Mucosa of rectum (tissue), 2 donors: ENCODE results near the gene ACTN3.

Source experiments
- H3K27ac ChIP-seq, 2 donors: one replicate each; pipeline ENCODE4 v1.7.0; 2013; ENCODE audit warnings: inconsistent platforms in 2 of 2, low read depth in 2 of 2, low read length in 2 of 2
- H3K27me3 ChIP-seq, 2 donors: one replicate each; pipeline ENCODE4 v1.7.0; 2013; ENCODE audit warnings: low read length in 2 of 2; ENCODE audit not compliant: control insufficient read depth in 2 of 2, insufficient read depth in 2 of 2
- H3K36me3 ChIP-seq, 2 donors: one replicate each; pipeline ENCODE4 v1.7.0; 2013; ENCODE audit warnings: low read length in 2 of 2; ENCODE audit not compliant: control insufficient read depth in 2 of 2, insufficient read depth in 2 of 2
- H3K4me1 ChIP-seq, 2 donors: one replicate each; pipeline ENCODE4 v1.7.0; 2013; ENCODE audit warnings: low read length in 2 of 2, mild to moderate bottlenecking in 1 of 2; ENCODE audit not compliant: control insufficient read depth in 2 of 2, insufficient read depth in 2 of 2
- H3K4me3 ChIP-seq, 2 donors: one replicate each; pipeline ENCODE4 v1.7.0; 2013; ENCODE audit warnings: low read length in 2 of 2
- H3K9ac ChIP-seq, 2 donors: one replicate each; pipeline ENCODE4 v1.7.0; 2013; ENCODE audit warnings: low read length in 2 of 2, low read depth in 1 of 2, mild to moderate bottlenecking in 1 of 2
- H3K9me3 ChIP-seq, 2 donors: one replicate each; pipeline ENCODE4 v1.7.0; 2013; ENCODE audit warnings: low read length in 2 of 2; ENCODE audit not compliant: control insufficient read depth in 2 of 2
- donor health status: healthy.
- donor health status: Normal muscosa, but diverticular disease.

ACTN3 gene

DNA sequence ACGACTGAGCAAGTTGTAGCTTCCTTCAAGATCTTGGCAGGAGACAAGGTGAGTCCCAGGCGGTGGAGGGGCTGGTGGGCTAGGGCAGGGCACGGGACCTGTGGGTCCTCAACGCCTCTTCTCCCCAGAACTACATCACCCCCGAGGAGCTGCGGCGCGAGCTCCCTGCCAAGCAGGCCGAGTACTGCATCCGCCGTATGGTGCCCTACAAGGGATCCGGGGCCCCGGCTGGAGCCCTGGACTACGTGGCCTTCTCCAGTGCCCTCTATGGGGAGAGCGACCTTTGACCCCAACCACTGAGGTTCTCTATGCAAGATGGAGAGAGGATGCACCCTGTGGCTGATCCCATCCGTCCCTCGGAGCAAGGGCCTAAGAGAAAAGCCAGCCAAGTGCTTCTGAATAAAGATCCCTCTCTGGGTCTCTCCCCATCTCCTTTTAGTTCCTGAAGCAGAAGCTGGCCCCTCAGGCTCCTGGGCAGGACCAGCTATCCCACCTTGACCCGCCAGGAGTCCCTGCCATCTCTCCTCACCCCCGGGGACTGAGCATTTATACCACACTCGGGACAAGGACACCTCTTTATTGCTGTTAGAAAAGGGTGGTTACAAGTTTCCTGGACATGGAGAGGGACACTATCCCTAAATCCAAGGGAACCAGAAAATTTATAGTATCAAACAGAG lies 16.3 kb downstream of the ACTN3 start:
- no peak overlapping the region for H3K9ac ChIP-seq
- no peak overlapping the region for H3K4me3 ChIP-seq
- peaks cover 0 to 6% of the 10 kb centered on the region in 2 donors for H3K4me1 ChIP-seq
- peaks cover under 1% of the 10 kb centered on the region in 2 donors for H3K27me3 ChIP-seq
- H3K9me3 ChIP-seq, result no peaks in the 10 kb centered on the region
- H3K27ac ChIP-seq, result no peak overlapping the region
- no peaks in the 10 kb centered on the region for H3K36me3 ChIP-seq

DNA sequence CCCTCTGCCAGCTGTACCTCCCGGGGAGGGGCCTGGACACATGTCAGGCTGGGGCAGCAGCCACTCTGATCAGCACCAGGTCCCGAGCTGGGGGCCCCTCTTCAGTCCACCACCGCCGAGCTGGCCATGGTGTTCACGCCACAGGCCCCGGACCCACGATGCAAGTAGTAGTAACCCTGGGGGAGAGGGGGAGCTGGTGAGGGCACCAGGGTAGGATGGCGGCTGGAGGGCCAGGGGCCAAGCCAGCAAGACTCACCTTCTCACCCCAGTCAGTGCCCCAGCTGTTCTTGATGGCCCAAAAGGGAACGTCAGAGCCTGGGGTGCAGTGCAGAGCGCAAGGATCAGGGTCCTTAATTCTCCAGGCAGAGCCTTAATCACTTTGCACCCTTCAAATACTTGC lies 17.1 kb downstream of the ACTN3 start:
- Histone ChIP-seq H3K9ac (no peak overlapping the region), H3K4me1 (peaks cover 4 to 6% of the 10 kb centered on the region in 2 donors), H3K4me3 (no peak overlapping the region), H3K36me3 (no peaks in the 10 kb centered on the region), H3K27me3 (no peaks in the 10 kb centered on the region), H3K9me3 (no peaks in the 10 kb centered on the region), H3K27ac (no peak overlapping the region)

DNA sequence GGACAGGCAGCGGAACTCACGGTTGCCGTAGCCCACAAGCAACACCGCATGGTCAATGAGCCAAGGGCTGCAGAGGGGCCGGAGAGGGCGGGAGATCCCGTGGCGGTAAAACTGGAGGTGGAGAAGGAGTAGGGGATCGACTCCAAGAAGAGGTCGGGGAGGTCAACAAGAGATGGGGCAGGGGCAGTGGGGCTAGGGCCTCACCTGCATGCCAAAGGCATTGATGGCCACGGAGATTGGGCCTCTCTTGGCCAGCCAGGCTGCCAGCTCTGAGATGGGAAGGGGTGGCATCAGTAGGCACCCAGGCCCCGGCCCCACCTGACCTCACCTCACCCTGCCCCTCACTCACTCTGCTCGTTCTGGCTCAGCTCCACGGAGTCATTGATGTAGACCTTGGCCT lies 17.8 kb downstream of the ACTN3 start:
- peaks cover 4% of the 10 kb centered on the region in 2 donors for H3K4me1 ChIP-seq
- no peak overlapping the region for H3K27ac ChIP-seq
- no peak overlapping the region for H3K9ac ChIP-seq
- H3K9me3 ChIP-seq, result no peaks in the 10 kb centered on the region
- no peaks in the 10 kb centered on the region for H3K36me3 ChIP-seq
- no peak overlapping the region for H3K4me3 ChIP-seq
- no peaks in the 10 kb centered on the region for H3K27me3 ChIP-seq

DNA sequence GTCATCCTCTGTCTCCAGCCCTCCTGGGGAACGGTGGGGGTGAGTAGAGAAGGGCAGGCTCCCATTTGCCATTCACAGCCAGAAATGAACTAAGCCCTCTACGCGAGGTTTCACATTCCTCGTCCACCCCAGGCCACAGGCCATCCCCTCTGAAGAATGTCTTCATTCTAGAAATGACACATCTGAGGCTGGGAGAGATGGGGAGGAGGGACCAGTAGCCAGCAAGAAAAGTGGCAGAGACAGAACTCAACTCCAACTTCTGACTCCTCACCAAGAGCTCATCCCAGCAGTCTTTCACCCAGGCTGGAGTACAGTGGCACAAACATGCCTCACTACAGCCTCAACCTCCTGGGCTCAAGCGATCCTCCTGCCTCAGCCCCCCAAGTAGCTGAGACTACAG lies 18.3 kb downstream of the ACTN3 start:
- H3K27me3 ChIP-seq, result no peaks in the 10 kb centered on the region
- H3K36me3 ChIP-seq, result no peaks in the 10 kb centered on the region
- no peak overlapping the region for H3K4me3 ChIP-seq
- H3K27ac ChIP-seq, result no peak overlapping the region
- H3K9ac ChIP-seq, result no peak overlapping the region
- H3K9me3 ChIP-seq, result no peaks in the 10 kb centered on the region
- peaks cover 4% of the 10 kb centered on the region in 2 donors for H3K4me1 ChIP-seq

DNA sequence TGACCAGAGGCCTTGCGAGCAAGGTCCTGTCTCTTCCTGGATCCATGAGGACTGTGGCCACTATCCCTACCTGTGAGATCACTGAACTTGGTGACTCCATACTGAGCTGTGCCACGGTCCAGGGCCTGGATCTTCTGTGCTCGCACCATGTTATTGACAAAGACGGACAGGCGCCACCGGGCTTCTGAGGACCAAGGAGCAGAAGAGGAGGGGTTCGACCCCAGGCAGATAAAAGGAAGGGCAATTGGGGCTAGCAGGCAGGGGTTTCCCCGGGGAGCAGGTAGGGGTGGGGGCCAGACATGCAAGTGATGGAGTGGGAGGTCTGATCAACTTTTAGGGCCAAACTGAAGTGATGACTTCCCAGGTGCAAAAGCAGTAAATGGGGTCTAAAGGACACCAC lies 19.5 kb downstream of the ACTN3 start:
- peaks cover 4% of the 10 kb centered on the region in 2 donors for H3K4me1 ChIP-seq
- H3K27me3 ChIP-seq, result no peaks in the 10 kb centered on the region
- H3K9ac ChIP-seq, result no peak overlapping the region
- no peaks in the 10 kb centered on the region for H3K36me3 ChIP-seq
- H3K4me3 ChIP-seq, result no peak overlapping the region
- H3K9me3 ChIP-seq, result no peaks in the 10 kb centered on the region
- no peak overlapping the region for H3K27ac ChIP-seq

DNA sequence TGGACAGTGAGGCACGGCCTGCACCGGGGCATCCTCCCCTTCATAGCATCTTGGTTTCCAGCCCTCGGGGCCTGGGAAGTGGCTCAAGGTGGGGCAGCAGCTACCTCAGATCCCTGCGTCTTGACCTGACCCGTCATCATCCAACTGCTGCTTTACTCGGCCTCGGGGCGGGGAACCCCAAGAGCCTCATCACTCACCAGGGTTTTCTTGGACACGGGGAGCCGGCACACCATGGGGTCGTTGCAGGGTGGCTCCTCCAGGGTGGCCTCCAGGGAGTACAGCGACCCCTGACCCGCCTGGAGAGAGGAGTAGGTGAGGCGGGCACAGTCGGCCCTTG lies 21.1 kb downstream of the ACTN3 start:
- H3K27ac ChIP-seq, result no peak overlapping the region
- peaks cover 4% of the 10 kb centered on the region in 2 donors for H3K4me1 ChIP-seq
- H3K27me3 ChIP-seq, result no peaks in the 10 kb centered on the region
- no peaks in the 10 kb centered on the region for H3K9me3 ChIP-seq
- H3K4me3 ChIP-seq, result peak overlapping the region; percentile 31 to 57
- no peaks in the 10 kb centered on the region for H3K36me3 ChIP-seq
- peak overlapping the region in 1 of 2 donors; percentile 48 for H3K9ac ChIP-seq

DNA sequence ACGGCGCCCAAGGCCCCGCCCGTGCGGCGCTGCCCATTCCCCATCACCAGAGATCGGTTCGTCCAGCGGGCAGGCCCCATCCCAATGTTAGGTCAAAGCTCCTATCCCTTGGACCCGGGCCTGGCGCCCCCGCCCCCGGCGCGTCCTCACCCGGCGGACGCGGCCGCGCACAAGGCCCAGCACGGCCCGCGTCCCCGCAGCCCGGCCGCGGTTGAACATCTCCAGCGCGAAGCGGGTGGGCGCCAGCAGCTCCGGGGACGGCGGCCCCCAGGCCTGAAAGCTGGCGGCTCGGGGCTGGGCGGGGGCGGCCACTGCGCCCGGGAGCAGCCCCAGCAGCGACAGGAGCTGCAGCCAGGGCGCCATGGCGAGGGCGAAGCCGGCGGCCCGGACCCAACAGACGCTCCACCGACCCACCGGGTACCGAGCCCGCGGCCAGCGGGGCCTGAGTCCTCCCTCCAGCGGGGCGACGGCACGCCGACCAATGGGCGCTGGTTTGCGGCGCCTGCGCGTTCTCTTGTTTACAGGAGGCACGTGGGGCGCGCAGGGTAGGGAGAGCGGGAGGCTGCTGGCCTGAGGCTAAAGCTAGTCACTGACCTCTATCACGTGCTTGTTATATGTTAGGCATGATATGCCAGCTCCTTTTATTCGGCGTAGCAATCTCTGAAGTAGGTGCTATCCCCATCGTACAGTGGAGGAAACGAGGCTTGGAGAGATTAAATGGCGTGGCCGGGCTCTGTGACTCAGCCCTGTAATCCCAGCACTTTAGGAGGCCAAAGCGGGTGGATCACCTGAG lies 21.6 kb downstream of the ACTN3 start, which contains the start of gene CTSF:
Gene CTSF, minus strand, starts transcription at position 483 of the 793 bp plus-strand sequence. Its CDS starts 120 bp downstream, at position 363.
- peak within 1 kb of the TSS; percentile 57 to 67 for H3K4me3 ChIP-seq
- H3K27me3 ChIP-seq, result no peaks in the 10 kb centered on the region
- no peak within 1 kb of the TSS for H3K27ac ChIP-seq
- H3K4me1 ChIP-seq, result peaks cover 4% of the 10 kb centered on the region in 2 donors
- H3K36me3 ChIP-seq, result no peaks in the 10 kb centered on the region
- peak within 1 kb of the TSS in 1 of 2 donors; percentile 48 for H3K9ac ChIP-seq
- no peaks in the 10 kb centered on the region for H3K9me3 ChIP-seq

DNA sequence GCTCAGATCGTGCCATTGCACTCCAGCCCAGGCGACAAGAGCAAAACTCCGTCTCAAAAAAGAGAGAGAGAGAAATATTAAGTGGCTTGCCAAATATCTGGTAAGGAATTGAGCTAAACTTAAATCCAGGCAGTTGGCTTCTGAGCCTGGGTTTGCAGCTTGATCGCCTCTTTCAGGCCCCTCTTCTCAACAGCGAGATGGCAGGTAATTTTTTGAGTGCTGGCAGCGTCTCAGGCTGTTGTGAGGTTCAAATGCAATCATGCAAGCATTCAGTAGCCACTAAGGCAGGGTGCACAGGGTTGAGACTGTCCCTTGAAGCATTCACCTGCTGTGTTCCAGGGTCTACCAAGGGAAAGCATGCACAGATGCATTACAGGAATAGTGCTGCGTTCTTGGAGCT lies 22.4 kb downstream of the ACTN3 start:
- H3K4me1 ChIP-seq, result peaks cover 4% of the 10 kb centered on the region in 2 donors
- H3K9ac ChIP-seq, result no peak overlapping the region
- H3K36me3 ChIP-seq, result no peaks in the 10 kb centered on the region
- no peaks in the 10 kb centered on the region for H3K9me3 ChIP-seq
- H3K27me3 ChIP-seq, result no peaks in the 10 kb centered on the region
- no peak overlapping the region for H3K4me3 ChIP-seq
- no peak overlapping the region for H3K27ac ChIP-seq

DNA sequence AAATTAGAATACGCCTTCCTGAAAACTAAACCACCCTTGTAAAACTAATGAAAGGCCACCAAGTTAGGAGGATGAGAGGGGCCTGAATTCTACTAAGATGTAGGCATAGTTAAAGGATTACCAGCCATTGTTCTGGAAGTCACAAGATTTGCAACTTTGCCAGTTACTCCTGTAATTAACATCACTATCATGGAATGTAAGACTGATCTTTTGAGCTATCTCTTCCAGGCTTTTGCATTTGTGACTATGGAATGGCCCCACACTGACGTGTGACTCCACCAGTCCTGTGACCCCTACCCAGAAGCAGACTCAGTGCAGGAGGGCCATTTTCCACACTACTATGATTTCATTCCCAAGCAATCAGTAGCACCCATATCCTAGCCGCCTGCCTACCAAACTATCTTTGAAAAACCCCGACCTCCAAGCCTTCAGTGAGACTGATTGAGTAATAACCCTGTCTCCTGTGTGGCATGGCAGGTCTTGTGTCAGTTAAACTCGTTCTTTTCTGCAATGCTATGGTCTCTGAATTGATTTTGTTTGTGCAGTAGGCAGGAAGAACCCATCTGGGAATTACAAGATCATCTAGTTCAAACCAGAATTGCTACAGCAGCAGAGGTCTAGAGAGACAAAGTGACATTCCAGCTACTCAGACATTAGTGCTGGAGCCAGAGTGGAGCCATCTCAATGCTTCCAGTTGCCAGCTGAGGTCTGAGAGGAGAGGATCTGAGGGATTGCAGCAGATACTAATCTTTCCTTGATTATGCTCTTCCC lies 23.6 kb downstream of the ACTN3 start:
- no peak overlapping the region for H3K9ac ChIP-seq
- H3K27me3 ChIP-seq, result no peaks in the 10 kb centered on the region
- no peak overlapping the region for H3K4me3 ChIP-seq
- no peak overlapping the region for H3K27ac ChIP-seq
- no peaks in the 10 kb centered on the region for H3K9me3 ChIP-seq
- no peaks in the 10 kb centered on the region for H3K36me3 ChIP-seq
- H3K4me1 ChIP-seq, result peaks cover 4% of the 10 kb centered on the region in 2 donors

DNA sequence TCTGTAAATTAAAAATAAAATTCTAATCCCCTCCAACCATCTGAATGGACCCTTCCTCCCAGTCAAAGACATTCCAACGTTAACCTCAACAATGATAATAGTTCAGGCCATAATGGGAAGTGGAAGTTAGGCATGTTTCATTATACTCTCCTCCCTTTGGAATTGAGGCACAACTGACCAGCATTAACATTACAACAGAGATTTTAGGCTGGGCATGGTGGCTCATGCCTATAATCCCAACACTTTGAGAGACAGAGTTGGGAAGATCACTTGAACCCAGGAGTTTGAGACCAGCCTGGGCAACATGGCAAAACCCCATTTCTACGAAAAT lies 24.1 kb downstream of the ACTN3 start:
- H3K4me3 ChIP-seq, result no peak overlapping the region
- H3K9ac ChIP-seq, result no peak overlapping the region
- no peaks in the 10 kb centered on the region for H3K27me3 ChIP-seq
- H3K4me1 ChIP-seq, result peaks cover 4% of the 10 kb centered on the region in 2 donors
- H3K36me3 ChIP-seq, result no peaks in the 10 kb centered on the region
- no peaks in the 10 kb centered on the region for H3K9me3 ChIP-seq
- H3K27ac ChIP-seq, result no peak overlapping the region
